Astrocyte of the cerebellum (primary cell): ENCODE results near the gene CYP19A1.

Experiments
- DNase-seq: peaks from one replicate; pipeline ENCODE4 v3.0.0-alpha.2; 2011; ENCODE audit warnings: low read depth
- H3K4me3 ChIP-seq: 2 replicates; pipeline ENCODE4 v1.5.1; 2011; ENCODE audit warnings: mild to moderate bottlenecking, low read depth, low read length, moderate library complexity
- CTCF ChIP-seq: IDR thresholded peaks from 2 replicates; pipeline ENCODE4 v1.5.1; 2012; ENCODE audit warnings: low read length, low read depth, moderate library complexity, mild to moderate bottlenecking; ENCODE audit errors: missing control alignments
- in situ Hi-C: cut with HindIII; loops from 2 replicates; pipeline ENCODE4 v1.10.0; 2017; ENCODE audit warnings: low sequenced_read_pairs

CYP19A1 gene

GRCh38 chr15:51338496-51338895, at the start of gene CYP19A1:
CYP19A1 (minus strand) TSS chr15:51338596; CDS start chr15:51242912, 95,684 bp downstream.
- in situ Hi-C loops, result no loop called here

GRCh38 chr15:51387699-51388041, 49.3 kb upstream of the CYP19A1 start:
- in situ Hi-C loops, result no loop called here
- no peak for DNase-seq
- no peak overlapping the region for H3K4me3 ChIP-seq
- no peak for TF ChIP-seq CTCF

More at GRCh38 chr15:51338496-51338895, at the start of gene CYP19A1:
- no peak for DNase-seq
- no peak for TF ChIP-seq CTCF
- H3K4me3 ChIP-seq, result no peak within 1 kb of the TSS

- in situ Hi-C loops, result no loop called here
- TF ChIP-seq CTCF, result no peak
- no peak overlapping the region for H3K4me3 ChIP-seq
- no peak for DNase-seq
Observed at GRCh38 chr15:51386960-51387698, 48.7 kb upstream of the CYP19A1 start.

GRCh38 chr15:51386486-51386885, 48.1 kb upstream of the CYP19A1 start:
- in situ Hi-C loops, result no loop called here
- DNase-seq, result no peak
- no peak for TF ChIP-seq CTCF
- H3K4me3 ChIP-seq, result no peak overlapping the region

- in situ Hi-C loops, result no loop called here
- H3K4me3 ChIP-seq, result no peak overlapping the region
- DNase-seq, result no peak
- no peak for TF ChIP-seq CTCF
Observed at GRCh38 chr15:51386029-51386428, 47.6 kb upstream of the CYP19A1 start.

GRCh38 chr15:51382787-51383186, 44.4 kb upstream of the CYP19A1 start:
- TF ChIP-seq CTCF, result peak; percentile 89
- in situ Hi-C loops, result no loop called here
- no peak overlapping the region for H3K4me3 ChIP-seq
- DNase-seq, result peak; percentile 32
